A549 (cell line): ENCODE results near the gene TP53BP2.

Source experiments
- CBX8 ChIP-seq: fragments of 200-600 bp; sonication (generic); IDR thresholded peaks from 2 replicates; pipeline ENCODE4 v1.6.1; 2016
- CTCF ChIP-seq: fragments of >200 bp; sonication (Bioruptor Twin); formaldehyde crosslinking; IDR thresholded peaks from 3 replicates; pipeline ENCODE4 v1.5.1; 2016
- EHMT2 ChIP-seq: fragments of 200-600 bp; sonication (generic); IDR thresholded peaks from 2 replicates; pipeline ENCODE4 v1.6.1; 2016; ENCODE audit warnings: antibody characterized with exemption, low read depth, mild to moderate bottlenecking, moderate library complexity
- ESRRA ChIP-seq: fragments of 150-350 bp; IDR thresholded peaks from 2 replicates; pipeline ENCODE4 v1.6.1; 2014; ENCODE audit warnings: mild to moderate bottlenecking, low read length, borderline replicate concordance
- MAFK ChIP-seq: fragments of 450-650 bp; IDR thresholded peaks from 2 replicates; pipeline ENCODE4 v1.6.1; 2014; ENCODE audit not compliant: partially characterized antibody
- MAX ChIP-seq: IDR thresholded peaks from 2 replicates; pipeline ENCODE4 v1.6.1; 2012
- POLR2A ChIP-seq: IDR thresholded peaks from 2 replicates; pipeline ENCODE4 v1.6.1; 2012; ENCODE audit warnings: mild to moderate bottlenecking, low read length
- RNF2 ChIP-seq: fragments of 200-600 bp; sonication (generic); IDR thresholded peaks from 2 replicates; pipeline ENCODE4 v1.6.1; 2016; ENCODE audit warnings: low read depth, mild to moderate bottlenecking, antibody characterized with exemption, moderate library complexity, borderline replicate concordance

DNA sequence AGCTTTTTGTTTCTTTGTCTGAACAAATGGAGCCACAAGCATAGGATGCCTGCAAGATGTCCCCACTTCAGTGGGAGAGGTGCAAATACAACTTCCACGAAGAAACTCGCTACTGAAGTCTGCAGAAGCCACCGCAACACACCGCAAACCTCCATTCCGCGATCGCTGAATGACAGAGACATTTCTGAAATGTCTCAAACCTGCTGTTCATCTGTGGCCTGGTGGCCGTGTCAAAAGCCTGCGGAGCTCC, 1.0 kb downstream of the TP53BP2 start:
- TF ChIP-seq POLR2A = no peak
- no peak for TF ChIP-seq RNF2
- TF ChIP-seq CTCF = no peak
- no peak for TF ChIP-seq MAX
- no peak for TF ChIP-seq CBX8
- no peak for TF ChIP-seq EHMT2
- TF ChIP-seq MAFK = no peak
- TF ChIP-seq ESRRA = no peak
